Brain microvascular endothelial cell (primary cell): ENCODE measurements around the gene COP1.

Experiments
- DNase-seq: peaks from one replicate; pipeline ENCODE4 v3.0.0-alpha.2; 2020
- H3K27ac ChIP-seq: fragments of 250-450 bp; sonication (Bioruptor Pico); 2 replicates; pipeline ENCODE4 v1.5.1; 2020; ENCODE audit warnings: mild to moderate bottlenecking, moderate library complexity
- H3K27me3 ChIP-seq: fragments of 250-450 bp; sonication (Bioruptor Pico); replicated peaks from 2 replicates; pipeline ENCODE4 v1.5.1; 2020; ENCODE audit warnings: mild to moderate bottlenecking
- H3K36me3 ChIP-seq: fragments of 250-450 bp; sonication (Bioruptor Pico); replicated peaks from 2 replicates; pipeline ENCODE4 v1.5.1; 2020; ENCODE audit warnings: mild to moderate bottlenecking
- H3K4me3 ChIP-seq: 2 replicates; pipeline ENCODE4 v1.5.1; 2011; ENCODE audit warnings: low read depth, mild to moderate bottlenecking, control low read depth, low read length, moderate library complexity
- CTCF ChIP-seq: IDR thresholded peaks from 2 replicates; pipeline ENCODE4 v1.5.1; 2011; ENCODE audit warnings: low read depth, mild to moderate bottlenecking, moderate library complexity, low read length, control low read depth, inconsistent platforms; ENCODE audit errors: missing control alignments
- in situ Hi-C: cut with HindIII; loops from 2 replicates; pipeline ENCODE4 v1.10.0; 2017; ENCODE audit warnings: low sequenced_read_pairs, low pct_ligation_motif_present

Gene COP1

GRCh38 chr1:175976865-175977642 lies 230.0 kb downstream of the COP1 start:
- in situ Hi-C loops: no loop called here
- H3K27me3 ChIP-seq: no peaks in the 10 kb centered on the region
- no peak overlapping the region for H3K4me3 ChIP-seq
- H3K27ac ChIP-seq: peak overlapping the region; percentile 67
- no peak for TF ChIP-seq CTCF
- DNase-seq: no peak
- no peaks in the 10 kb centered on the region for H3K36me3 ChIP-seq

GRCh38 chr1:175969231-175969630 lies 237.9 kb downstream of the COP1 start:
- H3K4me3 ChIP-seq: no peak overlapping the region
- no peaks in the 10 kb centered on the region for H3K36me3 ChIP-seq
- TF ChIP-seq CTCF: no peak
- no peaks in the 10 kb centered on the region for H3K27me3 ChIP-seq
- no peak overlapping the region for H3K27ac ChIP-seq
- in situ Hi-C loops: no loop called here
- no peak for DNase-seq

- DNase-seq: no peak
- H3K27ac ChIP-seq: no peak overlapping the region
- H3K27me3 ChIP-seq: no peaks in the 10 kb centered on the region
- H3K36me3 ChIP-seq: no peaks in the 10 kb centered on the region
- no peak for TF ChIP-seq CTCF
- no peak overlapping the region for H3K4me3 ChIP-seq
- in situ Hi-C loops: no loop called here
Measured at GRCh38 chr1:175968486-175969172, 238.5 kb downstream of the COP1 start.

- no peaks in the 10 kb centered on the region for H3K27me3 ChIP-seq
- in situ Hi-C loops: no loop called here
- H3K27ac ChIP-seq: no peak overlapping the region
- H3K4me3 ChIP-seq: no peak overlapping the region
- TF ChIP-seq CTCF: no peak
- no peak for DNase-seq
- peaks cover 4% of the 10 kb centered on the region for H3K36me3 ChIP-seq
Measured at GRCh38 chr1:175963740-175964139, 243.3 kb downstream of the COP1 start.

GRCh38 chr1:175960169-175960568 lies 246.9 kb downstream of the COP1 start:
- no peak for TF ChIP-seq CTCF
- Histone ChIP-seq H3K4me3 (no peak overlapping the region), H3K27me3 (no peaks in the 10 kb centered on the region), H3K36me3 (peaks cover 4% of the 10 kb centered on the region), H3K27ac (no peak overlapping the region)
- in situ Hi-C loops: no loop called here
- no peak for DNase-seq
